Left ventricle myocardium inferior (tissue), 1 donor: Measurements from ENCODE around the gene EIF5. TPM values are rescaled to one million over a fixed set of nuclear protein-coding genes. Genes with fewer than 3 reads are reported as not detected.

Experiments
- DNase-seq: peaks from one replicate; pipeline ENCODE4 v3.0.0-alpha.2; 2020
- H3K27ac ChIP-seq: fragments of 200-600 bp; replicated peaks from 2 replicates; pipeline ENCODE4 v1.8.0; 2021
- H3K27me3 ChIP-seq: fragments of 200-600 bp; 2 replicates; pipeline ENCODE4 v1.8.0; 2021; ENCODE audit warnings: low read depth
- H3K36me3 ChIP-seq: fragments of 200-600 bp; 2 replicates; pipeline ENCODE4 v1.8.0; 2021
- H3K4me1 ChIP-seq: fragments of 200-600 bp; 2 replicates; pipeline ENCODE4 v1.8.0; 2021
- H3K4me3 ChIP-seq: fragments of 200-600 bp; 2 replicates; pipeline ENCODE4 v1.8.0; 2021; ENCODE audit warnings: mild to moderate bottlenecking, moderate library complexity
- H3K9me3 ChIP-seq: fragments of 200-600 bp; replicated peaks from 2 replicates; pipeline ENCODE4 v1.8.0; 2021
- intact Hi-C: fragments of 100-400 bp; cut with micrococcal nuclease; formaldehyde crosslinking; loops from one replicate; pipeline ENCODE4 v1.11.0; 2022
- total RNA-seq: library from RNA; stranded (reverse); fragmentation: NEBNext Ultra II Directional; extraction: Animal tissue kit (Norgen Biotek cat#: 25700); gene quantifications from one replicate; pipeline ENCODE4 v1.2.1, GENCODE V29; 2021
- TF ChIP-seq, protein P1 (sequence below): fragments of 200-600 bp; IDR thresholded peaks from 2 replicates; pipeline ENCODE4 v1.8.0; 2021; ENCODE audit warnings: antibody characterized with exemption, mild to moderate bottlenecking, borderline replicate concordance
- donor health status: DM: no; HTN: yes; CAD: no; lungs with severe emphysema.

The EIF5 gene
- total RNA-seq, 1 donor from 2014 or later: 260 TPM

DNA sequence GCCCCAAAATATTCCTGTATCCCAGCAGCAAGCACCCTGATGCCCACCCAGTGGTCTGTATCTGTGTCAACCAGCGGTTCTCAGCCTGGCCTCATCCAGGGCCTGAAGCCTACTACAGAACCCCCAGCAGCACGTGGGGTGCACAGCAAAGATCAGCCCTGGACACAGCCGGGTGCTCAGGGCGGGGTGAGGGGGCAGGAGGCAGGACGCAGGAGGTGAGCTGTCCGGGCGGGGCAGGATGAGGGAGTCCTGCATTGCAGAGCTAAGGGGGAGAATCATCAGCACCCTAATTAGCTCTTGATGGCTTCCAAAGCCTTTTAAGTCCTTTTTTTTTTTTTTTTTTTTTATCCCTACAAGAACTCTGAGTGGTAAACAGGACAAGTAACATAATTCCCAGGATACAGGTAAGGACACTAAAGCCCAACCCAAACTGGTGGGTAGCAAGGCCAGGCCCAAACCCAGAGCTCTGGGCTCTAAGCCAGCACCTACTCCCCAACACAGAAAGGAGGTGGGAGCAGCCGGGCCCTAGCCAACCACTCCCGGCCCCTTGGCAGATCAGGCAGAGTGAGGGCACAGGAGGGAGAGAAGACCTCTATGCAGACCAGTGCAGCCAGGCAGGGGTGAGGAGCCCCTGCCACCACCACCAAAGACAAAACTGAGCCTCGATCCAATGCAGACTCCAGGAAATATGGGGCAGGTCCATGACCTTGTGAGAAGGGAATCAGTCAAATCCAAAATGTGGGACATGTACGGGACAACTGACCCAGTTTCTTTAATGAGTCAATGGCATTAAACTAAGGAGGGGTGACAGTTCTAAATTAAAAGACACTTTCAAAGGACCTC is 32.3 kb upstream of the EIF5 start:
- TF ChIP-seq, protein P1, sequence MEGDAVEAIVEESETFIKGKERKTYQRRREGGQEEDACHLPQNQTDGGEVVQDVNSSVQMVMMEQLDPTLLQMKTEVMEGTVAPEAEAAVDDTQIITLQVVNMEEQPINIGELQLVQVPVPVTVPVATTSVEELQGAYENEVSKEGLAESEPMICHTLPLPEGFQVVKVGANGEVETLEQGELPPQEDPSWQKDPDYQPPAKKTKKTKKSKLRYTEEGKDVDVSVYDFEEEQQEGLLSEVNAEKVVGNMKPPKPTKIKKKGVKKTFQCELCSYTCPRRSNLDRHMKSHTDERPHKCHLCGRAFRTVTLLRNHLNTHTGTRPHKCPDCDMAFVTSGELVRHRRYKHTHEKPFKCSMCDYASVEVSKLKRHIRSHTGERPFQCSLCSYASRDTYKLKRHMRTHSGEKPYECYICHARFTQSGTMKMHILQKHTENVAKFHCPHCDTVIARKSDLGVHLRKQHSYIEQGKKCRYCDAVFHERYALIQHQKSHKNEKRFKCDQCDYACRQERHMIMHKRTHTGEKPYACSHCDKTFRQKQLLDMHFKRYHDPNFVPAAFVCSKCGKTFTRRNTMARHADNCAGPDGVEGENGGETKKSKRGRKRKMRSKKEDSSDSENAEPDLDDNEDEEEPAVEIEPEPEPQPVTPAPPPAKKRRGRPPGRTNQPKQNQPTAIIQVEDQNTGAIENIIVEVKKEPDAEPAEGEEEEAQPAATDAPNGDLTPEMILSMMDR: no peak
- no peaks in the 10 kb centered on the region for H3K4me1 ChIP-seq
- no peak for DNase-seq
- H3K36me3 ChIP-seq: no peaks in the 10 kb centered on the region
- peaks cover 27% of the 10 kb centered on the region for H3K27me3 ChIP-seq
- intact Hi-C loops: no loop called here
- no peak overlapping the region for H3K27ac ChIP-seq
- H3K9me3 ChIP-seq: no peaks in the 10 kb centered on the region
- H3K4me3 ChIP-seq: no peak overlapping the region

DNA sequence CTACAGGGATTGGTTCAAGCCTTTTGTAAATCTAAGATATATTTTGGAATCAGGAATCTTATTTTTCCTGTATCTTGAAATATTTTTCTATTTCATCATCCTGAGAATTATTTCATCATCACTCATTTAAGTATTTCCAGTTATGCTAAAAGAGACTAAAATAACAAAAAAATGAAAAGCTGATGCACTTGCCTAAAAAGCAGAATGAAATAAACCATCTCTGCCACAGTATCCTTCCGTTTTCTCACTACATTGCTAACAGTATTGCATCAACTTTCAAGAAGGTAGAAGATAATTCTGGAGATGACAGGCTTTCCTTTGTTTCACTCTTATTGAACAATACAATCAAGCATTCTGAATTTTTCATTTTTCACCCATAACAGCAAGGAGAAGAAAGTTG is 31.1 kb upstream of the EIF5 start:
- Histone ChIP-seq H3K4me1 (no peaks in the 10 kb centered on the region), H3K4me3 (no peak overlapping the region), H3K27ac (no peak overlapping the region), H3K27me3 (peaks cover 21% of the 10 kb centered on the region), H3K9me3 (no peaks in the 10 kb centered on the region), H3K36me3 (no peaks in the 10 kb centered on the region)
- TF ChIP-seq, protein P1: no peak
- DNase-seq: no peak
- intact Hi-C loops: no loop called here

DNA sequence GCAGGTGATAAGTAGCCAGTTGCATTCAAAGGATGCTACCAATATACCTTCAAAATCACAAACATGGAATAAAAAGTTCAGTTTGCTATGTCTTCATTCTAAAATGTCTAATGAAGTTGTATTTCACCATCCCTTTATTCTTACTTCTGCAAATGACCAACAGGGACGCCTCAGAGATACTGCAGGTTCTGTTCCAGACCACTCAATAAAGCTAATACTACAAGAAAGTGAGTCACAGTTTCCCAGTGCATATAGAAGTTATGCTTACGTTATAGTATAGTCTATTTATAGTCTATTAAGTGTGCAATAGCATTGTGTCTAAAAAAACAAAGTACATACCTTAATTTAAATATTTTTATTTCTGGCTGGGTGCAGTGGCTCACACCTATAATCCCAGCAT is 29.3 kb upstream of the EIF5 start:
- DNase-seq: no peak
- TF ChIP-seq, protein P1: no peak
- H3K36me3 ChIP-seq: no peaks in the 10 kb centered on the region
- H3K27ac ChIP-seq: no peak overlapping the region
- intact Hi-C loops: no loop called here
- no peaks in the 10 kb centered on the region for H3K4me1 ChIP-seq
- H3K9me3 ChIP-seq: no peaks in the 10 kb centered on the region
- peaks cover 19% of the 10 kb centered on the region for H3K27me3 ChIP-seq
- no peak overlapping the region for H3K4me3 ChIP-seq

DNA sequence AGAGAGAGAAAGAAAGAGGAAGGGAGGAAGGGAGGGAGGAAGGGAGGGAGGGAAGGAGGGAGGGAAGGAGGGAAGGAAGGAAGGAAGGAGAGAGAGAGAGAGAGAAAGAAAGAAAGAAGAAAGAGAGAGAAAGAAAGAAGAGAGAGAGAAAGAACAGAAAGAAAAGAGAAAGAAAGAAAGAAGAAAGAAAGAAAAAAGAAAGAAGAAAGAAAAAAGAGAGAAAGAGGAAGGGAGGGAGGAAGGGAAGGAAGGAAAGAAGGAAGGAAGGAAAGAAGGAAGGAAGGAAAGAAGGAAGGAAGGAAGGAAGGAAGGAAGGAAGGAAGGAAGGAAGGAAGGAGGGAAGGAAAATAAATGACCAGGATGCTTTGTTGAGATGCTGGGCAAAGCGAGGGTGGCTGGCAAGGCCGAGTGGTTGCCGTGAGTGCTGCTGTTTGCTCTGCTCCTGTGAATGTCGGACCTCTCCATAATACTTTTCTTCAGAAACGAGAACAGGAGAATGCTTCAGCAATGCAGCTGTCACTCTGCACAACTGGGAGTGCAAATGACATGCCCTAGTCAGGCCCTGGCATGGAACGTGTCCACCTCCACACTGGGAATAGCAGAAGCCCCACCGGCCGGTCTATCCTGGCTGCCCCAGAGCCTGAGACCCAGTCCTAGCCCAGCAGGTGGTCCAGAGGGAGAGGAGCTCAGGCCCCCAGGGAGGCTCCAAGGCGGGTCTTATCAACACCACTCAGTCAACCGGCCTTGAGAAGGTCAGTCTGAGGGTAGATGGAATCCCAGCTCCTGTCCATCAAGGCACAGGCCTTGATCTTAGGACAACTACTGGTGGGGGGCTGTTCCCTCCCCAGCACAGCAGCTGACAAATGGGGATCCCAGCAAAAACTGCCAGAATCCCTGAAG is 25.1 kb upstream of the EIF5 start:
- TF ChIP-seq, protein P1: no peak
- Histone ChIP-seq H3K27ac (no peak overlapping the region), H3K4me3 (no peak overlapping the region), H3K4me1 (no peaks in the 10 kb centered on the region), H3K9me3 (no peaks in the 10 kb centered on the region), H3K36me3 (no peaks in the 10 kb centered on the region), H3K27me3 (peaks cover 19% of the 10 kb centered on the region)
- DNase-seq: no peak
- intact Hi-C loops: no loop called here

DNA sequence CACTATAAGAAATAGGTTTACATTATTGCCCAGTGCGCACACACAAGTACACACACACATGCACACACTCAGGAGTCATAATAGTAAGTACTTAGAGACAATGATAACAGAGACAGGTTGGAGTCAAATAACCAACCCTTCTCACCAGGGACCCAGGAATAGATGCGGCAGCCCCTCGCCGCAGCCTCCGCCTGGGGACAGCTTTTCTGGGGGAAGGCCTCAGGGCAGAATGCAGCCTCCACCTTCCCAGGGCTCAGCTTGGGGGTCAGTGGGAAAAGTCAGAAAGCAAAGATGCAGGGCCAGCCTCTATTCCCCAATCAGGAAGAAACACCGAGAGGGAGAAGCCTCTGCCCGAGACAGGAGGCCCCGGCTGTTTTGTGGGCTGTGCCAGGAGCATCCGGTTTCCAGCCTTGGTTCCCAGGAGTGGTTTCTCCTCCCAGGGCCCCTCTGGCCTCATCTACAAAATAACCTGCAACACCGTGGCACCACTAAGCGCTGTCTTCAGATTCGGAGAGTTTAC is 23.4 kb upstream of the EIF5 start:
- no peaks in the 10 kb centered on the region for H3K36me3 ChIP-seq
- H3K27me3 ChIP-seq: peaks cover 13% of the 10 kb centered on the region
- H3K27ac ChIP-seq: no peak overlapping the region
- intact Hi-C loops: no loop called here
- TF ChIP-seq, protein P1: no peak
- H3K4me3 ChIP-seq: no peak overlapping the region
- H3K4me1 ChIP-seq: peaks cover 10% of the 10 kb centered on the region
- H3K9me3 ChIP-seq: no peaks in the 10 kb centered on the region
- DNase-seq: no peak
